Keratinocyte (primary cell): ENCODE data around the gene CES2.

Source experiments
- EZH2 ChIP-seq: IDR thresholded peaks from one replicate; pipeline ENCODE4 v1.6.1; 2012; ENCODE audit warnings: inconsistent platforms, mild to moderate bottlenecking, low read length, moderate library complexity
- TF ChIP-seq, protein P1 (sequence below), 3 experiments: IDR thresholded peaks in 1 of 3; conservative IDR thresholded peaks in 1 of 3; optimal IDR thresholded peaks in 1 of 3; 2 replicates in 2 of 3; 3 replicates in 1 of 3; pipeline versions ENCODE3 to v1.5.1; 2011; ENCODE audit warnings: low read length in 3 of 3, mild to moderate bottlenecking in 3 of 3, moderate library complexity in 2 of 3, control low read depth in 1 of 3, inconsistent platforms in 1 of 3; ENCODE audit not compliant: insufficient read depth in 2 of 3; ENCODE audit errors: extremely low read depth in 1 of 3

DNA sequence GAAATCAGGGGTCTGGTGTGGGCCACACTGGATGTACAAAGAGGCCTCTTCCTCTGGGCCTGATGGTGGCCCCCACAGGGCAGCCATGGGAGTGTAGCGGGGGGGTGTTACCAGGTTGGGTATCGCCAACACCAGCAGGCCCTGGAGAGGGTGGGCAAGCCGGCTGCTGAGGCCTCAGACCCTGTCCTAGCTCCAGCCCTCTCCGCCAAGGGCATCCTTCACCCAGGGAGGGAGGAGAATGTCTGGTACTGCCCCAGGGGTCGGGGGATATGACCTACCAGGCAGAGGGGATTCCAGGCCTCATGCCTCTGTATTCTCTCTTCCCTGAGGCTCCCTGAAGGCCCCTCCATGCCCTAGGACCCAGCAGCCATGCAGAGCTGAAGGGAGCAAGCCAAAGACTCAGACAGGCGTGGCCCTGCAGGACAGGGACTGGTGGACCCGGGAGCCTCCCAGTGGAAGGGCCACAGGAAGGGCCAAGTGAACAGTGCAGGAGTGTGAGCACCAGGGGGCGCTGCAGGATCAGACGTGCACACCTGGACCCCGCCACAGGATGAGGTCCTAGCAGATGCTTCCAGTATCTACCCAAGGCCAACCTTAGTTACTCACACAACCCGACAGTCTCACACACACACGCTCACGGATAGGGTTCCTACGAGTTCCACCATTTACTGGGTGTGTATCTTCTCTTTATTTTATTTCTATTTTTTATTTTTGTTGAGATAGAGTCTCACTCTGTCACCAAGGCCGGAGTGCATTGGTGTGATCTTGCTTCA, 42.2 kb downstream of the CES2 start:
- TF ChIP-seq, protein P1, sequence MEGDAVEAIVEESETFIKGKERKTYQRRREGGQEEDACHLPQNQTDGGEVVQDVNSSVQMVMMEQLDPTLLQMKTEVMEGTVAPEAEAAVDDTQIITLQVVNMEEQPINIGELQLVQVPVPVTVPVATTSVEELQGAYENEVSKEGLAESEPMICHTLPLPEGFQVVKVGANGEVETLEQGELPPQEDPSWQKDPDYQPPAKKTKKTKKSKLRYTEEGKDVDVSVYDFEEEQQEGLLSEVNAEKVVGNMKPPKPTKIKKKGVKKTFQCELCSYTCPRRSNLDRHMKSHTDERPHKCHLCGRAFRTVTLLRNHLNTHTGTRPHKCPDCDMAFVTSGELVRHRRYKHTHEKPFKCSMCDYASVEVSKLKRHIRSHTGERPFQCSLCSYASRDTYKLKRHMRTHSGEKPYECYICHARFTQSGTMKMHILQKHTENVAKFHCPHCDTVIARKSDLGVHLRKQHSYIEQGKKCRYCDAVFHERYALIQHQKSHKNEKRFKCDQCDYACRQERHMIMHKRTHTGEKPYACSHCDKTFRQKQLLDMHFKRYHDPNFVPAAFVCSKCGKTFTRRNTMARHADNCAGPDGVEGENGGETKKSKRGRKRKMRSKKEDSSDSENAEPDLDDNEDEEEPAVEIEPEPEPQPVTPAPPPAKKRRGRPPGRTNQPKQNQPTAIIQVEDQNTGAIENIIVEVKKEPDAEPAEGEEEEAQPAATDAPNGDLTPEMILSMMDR (optimal IDR thresholded peaks at IDR 0.05 in 1 of 3, IDR thresholded peaks at IDR 0.05 in 1 of 3, conservative IDR thresholded peaks at IDR 0.05 in 1 of 3; ENCODE audit: extremely low read depth in 1 of 3, insufficient read depth in 2 of 3, low read length in 3 of 3): peak; percentile 93 to 100 (median 95)
- TF ChIP-seq EZH2: no peak
